LNCaP clone FGC (cell line): ENCODE data around the gene DHDDS.
A peak's percentile ranks its signal among the peaks of the same experiment; 100 is the strongest.

Experiments used
- DNase-seq: peaks from one replicate; pipeline ENCODE4 v3.0.0-alpha.2; 2011; ENCODE audit warnings: low read depth
- H3K4me3 ChIP-seq: 2 replicates; pipeline ENCODE4 v1.5.1; 2011; ENCODE audit warnings: mild to moderate bottlenecking, low read depth, low read length, control low read depth
- CTCF ChIP-seq: IDR thresholded peaks from 2 replicates; pipeline ENCODE4 v1.5.1; 2012; ENCODE audit warnings: mild to moderate bottlenecking; ENCODE audit not compliant: control insufficient read depth, insufficient read depth; ENCODE audit errors: extremely low read depth

Gene DHDDS

GRCh38 chr1:26418865-26419349 lies 13.2 kb upstream of the DHDDS start:
- TF ChIP-seq CTCF = no peak
- DNase-seq = no peak
- no peak overlapping the region for H3K4me3 ChIP-seq

- no peak overlapping the region for H3K4me3 ChIP-seq
- DNase-seq = no peak
- TF ChIP-seq CTCF = no peak
Observed at GRCh38 chr1:26419494-26419893, 12.6 kb upstream of the DHDDS start.

- no peak for DNase-seq
- no peak overlapping the region for H3K4me3 ChIP-seq
- no peak for TF ChIP-seq CTCF
Observed at GRCh38 chr1:26429721-26430120, 2.4 kb upstream of the DHDDS start.

GRCh38 chr1:26432793-26433192 lies 672 bp downstream of the DHDDS start:
- H3K4me3 ChIP-seq = peak overlapping the region; percentile 80

GRCh38 chr1:26434161-26434752 lies 2.1 kb downstream of the DHDDS start:
- no peak for TF ChIP-seq CTCF
- no peak for DNase-seq

More at GRCh38 chr1:26432793-26433192, 672 bp downstream of the DHDDS start:
- no peak for DNase-seq
- TF ChIP-seq CTCF = no peak

GRCh38 chr1:26438041-26438440 lies 5.9 kb downstream of the DHDDS start:
- TF ChIP-seq CTCF = no peak
- no peak for DNase-seq
- H3K4me3 ChIP-seq = no peak overlapping the region

More at GRCh38 chr1:26434161-26434752, 2.1 kb downstream of the DHDDS start:
- no peak overlapping the region for H3K4me3 ChIP-seq

- no peak for TF ChIP-seq CTCF
- no peak overlapping the region for H3K4me3 ChIP-seq
- DNase-seq = no peak
Observed at GRCh38 chr1:26440259-26440658, 8.1 kb downstream of the DHDDS start.
